B cell (primary cell): ENCODE measurements around the gene ESPN. TPM values are rescaled to one million over a fixed set of nuclear protein-coding genes. Genes with fewer than 3 reads are reported as not detected.

ENCODE experiments used
- ATAC-seq: fragments of 200-7000 bp; cut with Tn5 transposase; one replicate; pipeline ENCODE4 v1.10.0; 2021; ENCODE audit warnings: low read depth, mild to moderate bottlenecking, moderate number of reproducible peaks, moderate library complexity
- CTCF ChIA-PET: fragments of 350-600 bp; sonication (Branson Sonifier 250); formaldehyde crosslinking; loops from one replicate; lab custom pipeline; 2021; ENCODE audit warnings: antibody characterized with exemption, inconsistent platforms; lab: Charles Lee
- POLR2A ChIA-PET: fragments of 350-600 bp; sonication (Branson Sonifier 250); formaldehyde crosslinking; loops from one replicate; lab custom pipeline; 2021; ENCODE audit warnings: antibody characterized with exemption; lab: Charles Lee
- DNase-seq: peaks from one replicate; pipeline ENCODE4 v3.0.0; 2013
- H2AFZ ChIP-seq: 2 replicates; pipeline ENCODE4 v1.6.1; 2012; ENCODE audit warnings: mild to moderate bottlenecking, low read depth, low read length; ENCODE audit not compliant: insufficient read depth, poor library complexity, severe bottlenecking
- H3K27ac ChIP-seq, 2 donors: 1 replicate in 1 of 2; 2 replicates in 1 of 2; pipeline ENCODE4 v1.5.1; 2012 to 2013; ENCODE audit warnings: low read length in 2 of 2, mild to moderate bottlenecking in 2 of 2, moderate library complexity in 1 of 2
- H3K27me3 ChIP-seq, 4 experiments: fragments of 200-600 bp in 1 of 4; sonication (generic) in 1 of 4; replicated peaks in 1 of 4; 1 replicate in 2 of 4; 2 replicates in 2 of 4; pipeline versions ENCODE4 v1.6.1 to v1.7.0; 2013 to 2016; ENCODE audit warnings: low read length in 3 of 4, mild to moderate bottlenecking in 2 of 4, mixed read lengths in 1 of 4, moderate library complexity in 1 of 4; ENCODE audit not compliant: insufficient read depth in 4 of 4, control insufficient read depth in 3 of 4; ENCODE audit errors: control extremely low read depth in 1 of 4
- H3K36me3 ChIP-seq, 2 experiments: replicated peaks in 1 of 2; 1 replicate in 1 of 2; 2 replicates in 1 of 2; pipeline versions ENCODE4 v1.6.1 to v1.7.1; 2013; ENCODE audit warnings: low read length in 1 of 2; ENCODE audit not compliant: insufficient read depth in 2 of 2, control insufficient read depth in 1 of 2; ENCODE audit errors: control extremely low read depth in 1 of 2, extremely low read depth in 1 of 2
- H3K4me1 ChIP-seq, 2 donors: fragments of 200-600 bp in 1 of 2; sonication (generic) in 1 of 2; 1 replicate in 1 of 2; 2 replicates in 1 of 2; pipeline versions ENCODE4 v1.5.1 to v1.6.1; 2013 to 2017; ENCODE audit warnings: low read length in 2 of 2; ENCODE audit not compliant: control insufficient read depth in 2 of 2, insufficient read depth in 2 of 2
- H3K4me2 ChIP-seq: replicated peaks from 2 replicates; pipeline ENCODE3; 2012; ENCODE audit warnings: mild to moderate bottlenecking, low read depth, low read length; ENCODE audit not compliant: poor library complexity, severe bottlenecking
- H3K4me3 ChIP-seq, 5 experiments: fragments of 200-600 bp in 1 of 5; sonication (generic) in 1 of 5; 1 replicate in 3 of 5; 2 replicates in 2 of 5; pipeline versions ENCODE4 v1.5.1 to v1.7.0; 2011 to 2016; ENCODE audit warnings: low read length in 4 of 5, mild to moderate bottlenecking in 4 of 5, low read depth in 2 of 5, control low read depth in 1 of 5, moderate library complexity in 1 of 5; ENCODE audit not compliant: insufficient read depth in 1 of 5; ENCODE audit errors: control extremely low read depth in 1 of 5, extremely low read depth in 1 of 5
- H3K79me2 ChIP-seq: fragments of 200-600 bp; sonication (generic); one replicate; pipeline ENCODE4 v1.6.0; 2016; ENCODE audit warnings: low read length; ENCODE audit not compliant: control insufficient read depth, insufficient read depth
- H3K9ac ChIP-seq: fragments of 200-600 bp; sonication (generic); 2 replicates; pipeline ENCODE4 v1.6.1; 2017; ENCODE audit warnings: mild to moderate bottlenecking, low read length, moderate library complexity
- H3K9me3 ChIP-seq, 3 donors: one replicate each; pipeline versions ENCODE4 v1.6.1 to v1.7.1; 2013; ENCODE audit warnings: low read length in 2 of 3; ENCODE audit not compliant: control insufficient read depth in 2 of 3, insufficient read depth in 1 of 3; ENCODE audit errors: control extremely low read depth in 1 of 3
- H4K20me1 ChIP-seq: 2 replicates; pipeline ENCODE4 v1.6.0; 2012; ENCODE audit warnings: mild to moderate bottlenecking, low read length; ENCODE audit not compliant: insufficient read depth, control insufficient read depth, poor library complexity, severe bottlenecking
- H3K27ac Mint-ChIP-seq: one replicate; pipeline ENCODE4 v1.8.0; 2021; ENCODE audit warnings: mixed read lengths
- H3K27me3 Mint-ChIP-seq: one replicate; pipeline ENCODE4 v1.8.0; 2021; ENCODE audit warnings: mixed read lengths
- H3K4me1 Mint-ChIP-seq: one replicate; pipeline ENCODE4 v1.8.0; 2021; ENCODE audit warnings: mixed read lengths
- H3K4me3 Mint-ChIP-seq: one replicate; pipeline ENCODE4 v1.8.0; 2021; ENCODE audit warnings: mixed read lengths
- H3K9me3 Mint-ChIP-seq: one replicate; pipeline ENCODE4 v1.8.0; 2022; ENCODE audit warnings: mixed read lengths; ENCODE audit not compliant: insufficient read depth
- CTCF ChIP-seq: fragments of 200-600 bp; IDR thresholded peaks from one replicate; pipeline ENCODE4 v1.8.0; 2022; ENCODE audit warnings: antibody characterized with exemption, mild to moderate bottlenecking
- EZH2 ChIP-seq: IDR thresholded peaks from 2 replicates; pipeline ENCODE4 v1.6.1; 2012; ENCODE audit warnings: borderline replicate concordance, low read depth, mild to moderate bottlenecking, moderate library complexity, low read length; ENCODE audit not compliant: insufficient read depth, poor library complexity, severe bottlenecking
- WGBS: methylation state at CpG from one replicate; pipeline ENCODE4 v1.1.5; 2013; ENCODE audit warnings: missing lambda C conversion rate; ENCODE audit not compliant: insufficient coverage; 5-methylcytosine and 5-hydroxymethylcytosine counted together
- intact Hi-C: fragments of 100-400 bp; cut with micrococcal nuclease; formaldehyde crosslinking; loops from one replicate; pipeline ENCODE4 v1.10.0; 2022
- polyA plus RNA-seq: library from polyadenylated mRNA; depleted of rRNA; stranded (reverse); fragments of >200 nt; gene quantifications from 2 replicates; pipeline ENCODE4 v1.2.3, GENCODE V29; 2012
- total RNA-seq, 2 donors: library from RNA; stranded (reverse); fragments of 120-200 nt in 1 of 2; gene quantifications; 1 replicate in 1 of 2; 2 replicates in 1 of 2; pipeline versions ENCODE4 v1.2.3 to v1.2.4, GENCODE V29; 2013 to 2022

Gene ESPN
- total and polyA plus RNA-seq, 2 donors (not counting 1 experiment from before 2014, with no cell fraction given): 0.19 to 0.25 TPM

DNA sequence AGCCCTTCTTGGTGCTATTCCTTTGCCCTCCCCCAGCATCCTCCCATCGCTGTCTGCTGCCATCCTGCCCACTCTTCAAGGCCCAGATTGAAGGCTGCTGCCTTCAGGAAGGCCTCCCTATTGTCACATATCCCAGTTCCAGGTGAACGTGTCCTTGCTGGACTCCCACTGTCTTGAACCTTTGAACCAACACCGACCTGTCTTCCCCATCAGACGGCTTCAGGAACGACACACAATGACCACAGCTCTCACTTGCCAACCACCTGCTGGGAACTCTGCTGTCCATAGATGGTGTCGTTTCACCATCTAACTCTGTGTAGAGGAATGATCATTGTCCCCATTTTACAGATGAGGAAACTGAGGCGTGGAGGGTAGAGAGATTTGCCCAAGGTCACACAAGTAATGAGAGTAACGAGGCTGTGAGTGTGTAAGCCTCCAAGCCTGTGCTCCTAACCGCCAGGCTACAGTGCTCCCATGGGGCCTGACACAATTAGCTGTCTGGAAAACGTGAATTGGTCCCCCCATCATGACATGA lies 76.8 kb downstream of the ESPN start:
- Histone ChIP-seq H4K20me1 (no peaks in the 10 kb centered on the region), H3K9me3 (no peaks in the 10 kb centered on the region), H3K4me3 (no peak overlapping the region), H3K27ac (no peak overlapping the region), H3K4me2 (no peak overlapping the region), H3K79me2 (no peaks in the 10 kb centered on the region), H3K4me1 (peaks cover 11 to 14% of the 10 kb centered on the region in 2 donors), H3K36me3 (no peaks in the 10 kb centered on the region), H3K9ac (no peak overlapping the region), H2AFZ (no peak overlapping the region), H3K27me3 (peaks cover 0 to 37% (median 10%) of the 10 kb centered on the region in 4 experiments)
- no peak for DNase-seq
- Mint-ChIP-seq H3K27me3 (peaks cover 33% of the 10 kb centered on the region), H3K4me3 (no peak overlapping the region), H3K4me1 (peaks cover 10% of the 10 kb centered on the region), H3K27ac (no peak overlapping the region), H3K9me3 (no peaks in the 10 kb centered on the region)
- intact Hi-C loops: no loop called here
- POLR2A ChIA-PET: no interaction called here
- WGBS: 81% methylated on average over 8 of the region's 10 CpGs
- TF ChIP-seq EZH2 (no peak), CTCF (no peak)
- CTCF ChIA-PET: no interaction called here
- ATAC-seq: no peak

GRCh38 chr1:6502000-6502891 lies 77.7 kb downstream of the ESPN start:
- ChIA-PET CTCF (no interaction called here), POLR2A (no interaction called here)
- Mint-ChIP-seq H3K4me1 (peaks cover 6% of the 10 kb centered on the region), H3K27me3 (peaks cover 39% of the 10 kb centered on the region), H3K4me3 (no peak overlapping the region), H3K27ac (no peak overlapping the region), H3K9me3 (no peaks in the 10 kb centered on the region)
- Histone ChIP-seq H3K27me3 (peaks cover 0 to 31% (median 7%) of the 10 kb centered on the region in 4 experiments), H3K9ac (no peak overlapping the region), H2AFZ (no peak overlapping the region), H3K4me2 (no peak overlapping the region), H4K20me1 (no peaks in the 10 kb centered on the region), H3K36me3 (no peaks in the 10 kb centered on the region), H3K4me3 (no peak overlapping the region), H3K79me2 (no peaks in the 10 kb centered on the region), H3K27ac (no peak overlapping the region), H3K9me3 (no peaks in the 10 kb centered on the region), H3K4me1 (peaks cover 4 to 7% of the 10 kb centered on the region in 2 donors)
- intact Hi-C loops: no loop called here
- WGBS: 89% methylated on average over 28 of the region's 31 CpGs
- DNase-seq: no peak
- TF ChIP-seq EZH2: no peak
- TF ChIP-seq CTCF: no peak
- no peak for ATAC-seq
